ENCODE data around the gene TMEM97.
A peak's percentile ranks its signal among the peaks of the same experiment; 100 is the strongest.

The TMEM97 gene

DNA sequence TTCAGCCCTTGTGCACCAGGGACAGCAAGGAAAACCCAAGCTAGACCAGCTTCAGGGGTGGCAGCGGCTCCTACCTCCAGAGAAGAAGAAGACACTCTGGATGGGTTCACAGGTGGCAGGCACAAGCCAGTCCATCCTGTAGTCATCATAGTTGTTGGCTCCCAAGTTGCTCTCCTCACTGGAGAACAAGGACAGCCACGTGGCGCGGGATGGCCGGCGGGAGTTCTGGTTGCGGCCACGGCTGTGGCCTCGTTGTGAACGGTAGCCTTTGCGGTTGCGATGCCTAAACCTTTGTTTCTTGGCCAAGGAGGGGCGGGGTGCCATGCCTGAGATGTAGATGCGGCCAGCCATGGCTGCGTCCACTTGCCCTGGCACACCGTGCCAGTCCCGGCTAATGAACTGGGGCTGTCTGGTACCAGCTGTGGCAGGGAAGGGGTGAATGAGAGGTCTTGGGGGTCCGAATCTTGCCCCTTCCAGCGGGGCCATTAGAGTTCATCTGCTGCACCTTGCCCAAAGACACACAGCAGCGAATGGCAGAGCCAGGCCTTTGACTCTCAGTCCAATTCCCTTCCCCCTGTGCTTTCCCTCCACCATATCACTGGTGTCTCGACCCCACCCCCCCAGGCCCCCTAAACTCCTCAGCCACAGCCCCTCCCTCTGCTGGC is 48.8 kb downstream of the TMEM97 start:
- no peak for DNase-seq

DNA sequence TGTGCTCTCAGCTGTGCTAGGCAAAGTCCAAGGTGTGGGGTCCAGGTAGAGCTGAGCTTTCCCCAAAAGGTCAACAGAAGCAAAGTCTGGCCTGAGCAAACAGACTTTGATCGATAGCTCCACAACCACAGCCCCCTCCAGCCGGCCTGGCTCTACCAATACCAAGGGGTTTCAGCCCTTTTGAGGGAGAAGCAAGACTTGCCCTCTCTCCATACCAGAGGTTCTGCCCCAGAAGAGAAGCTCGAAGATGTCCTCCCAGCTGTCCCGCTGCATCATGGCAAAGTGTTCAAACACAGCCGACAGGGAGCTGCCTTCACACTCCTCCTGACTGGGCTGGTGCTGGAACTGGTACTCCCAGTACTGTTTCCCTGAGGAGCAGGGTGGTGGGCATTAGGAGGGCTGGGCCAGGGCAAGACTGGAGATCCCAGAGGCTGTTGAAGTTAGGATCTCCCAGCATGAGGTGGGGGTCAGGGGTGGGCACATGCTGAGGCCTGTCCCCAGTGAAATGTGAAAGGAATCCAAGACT is 49.4 kb downstream of the TMEM97 start:
- no peak for DNase-seq

DNA sequence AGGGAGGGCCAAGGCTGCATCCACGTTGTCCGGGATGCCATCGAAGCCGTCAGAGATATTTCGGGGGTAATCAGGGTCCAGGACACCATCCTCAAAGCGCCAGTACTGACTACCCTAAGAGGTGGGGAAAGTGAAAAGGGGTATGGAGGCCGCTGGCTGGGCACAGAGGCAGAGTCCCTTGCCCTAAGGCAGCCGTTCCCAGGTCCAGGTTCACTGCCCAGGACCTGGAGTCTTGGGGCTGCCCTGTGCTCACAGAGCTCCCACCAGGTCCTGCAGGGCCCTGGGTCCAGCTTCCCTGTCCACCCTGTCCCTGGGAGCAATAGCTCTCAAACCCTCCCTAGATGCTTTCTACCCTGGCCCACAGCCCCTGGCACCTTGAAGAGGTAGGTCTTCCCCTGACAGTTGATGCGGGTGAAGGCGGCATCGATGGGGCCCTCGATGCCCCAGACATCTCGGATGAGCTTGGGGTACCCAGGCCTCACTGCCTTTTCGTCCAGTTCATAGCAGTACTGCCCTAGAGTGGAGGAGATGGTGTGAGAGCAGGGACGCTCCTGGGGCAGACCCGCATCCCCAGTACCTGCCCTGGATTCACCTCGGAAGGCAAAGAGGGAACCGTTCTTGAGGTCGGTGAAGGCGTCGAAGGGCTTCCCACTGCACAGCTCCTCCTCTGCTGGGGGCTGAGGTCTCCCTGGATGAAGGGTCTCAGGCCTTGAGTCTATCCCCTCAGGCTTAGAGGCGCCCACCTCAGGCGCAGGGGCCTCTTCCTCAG is 50.1 kb downstream of the TMEM97 start:
- DNase-seq, result no peak

DNA sequence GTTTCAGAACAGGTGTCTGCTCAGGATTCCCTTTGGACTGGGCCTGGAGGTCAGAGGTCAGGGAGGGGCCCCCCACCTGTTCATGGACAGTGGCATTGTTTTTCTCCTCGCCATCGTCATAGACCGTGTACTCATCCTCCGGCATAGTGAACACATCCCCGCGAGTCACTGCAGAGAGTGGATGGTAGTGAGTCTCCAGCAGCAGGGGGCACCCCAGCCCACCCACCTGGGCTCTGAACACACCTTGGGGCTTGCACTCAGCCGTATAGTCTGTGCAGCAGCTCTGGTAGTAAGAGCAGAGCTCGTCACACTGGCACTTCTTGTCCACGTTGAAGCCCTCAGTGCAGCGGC is 50.7 kb downstream of the TMEM97 start:
- no peak for DNase-seq

DNA sequence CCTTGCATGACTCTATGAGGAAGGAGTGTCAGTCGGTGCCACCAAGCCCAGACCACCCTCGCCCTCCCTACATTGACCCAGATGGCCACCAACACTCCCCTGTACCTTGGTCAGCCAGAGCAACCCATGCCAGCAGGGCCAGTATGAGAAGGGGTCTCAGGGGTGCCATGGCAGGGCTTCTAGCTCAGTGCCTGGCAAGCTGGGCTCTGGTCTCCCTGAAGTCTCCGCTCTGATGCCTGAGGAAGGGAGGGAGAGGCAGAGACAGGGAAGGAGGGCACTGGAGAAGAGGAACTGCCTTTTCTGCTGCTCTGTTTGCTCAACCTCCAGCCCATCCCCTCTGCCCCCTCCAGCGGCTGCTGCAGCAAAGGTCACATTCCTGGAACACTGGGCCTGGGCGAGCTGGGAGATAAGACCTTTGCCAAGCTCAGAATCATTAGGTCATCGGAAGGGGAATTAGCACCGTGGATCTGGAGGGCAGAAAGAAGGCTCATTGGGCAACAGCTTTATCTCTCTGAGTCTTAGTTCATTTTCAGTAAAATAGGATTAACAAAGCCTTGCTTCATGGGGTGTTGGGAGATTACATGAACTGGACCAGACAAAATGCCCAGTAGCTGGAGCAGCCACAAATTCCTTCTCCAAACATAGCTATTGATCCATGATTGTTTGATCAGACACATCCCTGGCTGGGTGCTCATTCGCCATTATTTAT is 51.2 kb downstream of the TMEM97 start, which contains the start of gene VTN:
TSS of gene VTN (minus strand) at position 273 of the 709 bp plus-strand sequence. CDS start at position 169, 104 bp downstream.
- DNase-seq, result no peak

DNA sequence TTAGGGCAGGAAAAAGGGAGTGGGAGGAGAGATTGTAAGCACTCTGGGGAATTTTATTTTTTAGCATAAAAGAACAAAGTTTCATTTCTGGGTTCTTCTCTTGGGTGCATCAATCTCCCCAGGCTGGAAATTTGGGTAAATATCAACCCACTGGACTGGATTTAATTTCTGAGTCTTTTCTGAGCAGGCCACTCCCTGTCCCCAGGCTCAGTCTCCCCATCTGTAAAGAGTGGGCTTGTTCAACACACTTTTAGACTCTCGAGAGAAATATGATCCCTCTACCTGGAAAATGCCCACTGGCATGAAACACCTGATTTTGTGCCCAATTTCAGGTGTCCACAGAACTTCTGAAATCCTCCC is 51.7 kb downstream of the TMEM97 start:
- DNase-seq, result no peak

DNA sequence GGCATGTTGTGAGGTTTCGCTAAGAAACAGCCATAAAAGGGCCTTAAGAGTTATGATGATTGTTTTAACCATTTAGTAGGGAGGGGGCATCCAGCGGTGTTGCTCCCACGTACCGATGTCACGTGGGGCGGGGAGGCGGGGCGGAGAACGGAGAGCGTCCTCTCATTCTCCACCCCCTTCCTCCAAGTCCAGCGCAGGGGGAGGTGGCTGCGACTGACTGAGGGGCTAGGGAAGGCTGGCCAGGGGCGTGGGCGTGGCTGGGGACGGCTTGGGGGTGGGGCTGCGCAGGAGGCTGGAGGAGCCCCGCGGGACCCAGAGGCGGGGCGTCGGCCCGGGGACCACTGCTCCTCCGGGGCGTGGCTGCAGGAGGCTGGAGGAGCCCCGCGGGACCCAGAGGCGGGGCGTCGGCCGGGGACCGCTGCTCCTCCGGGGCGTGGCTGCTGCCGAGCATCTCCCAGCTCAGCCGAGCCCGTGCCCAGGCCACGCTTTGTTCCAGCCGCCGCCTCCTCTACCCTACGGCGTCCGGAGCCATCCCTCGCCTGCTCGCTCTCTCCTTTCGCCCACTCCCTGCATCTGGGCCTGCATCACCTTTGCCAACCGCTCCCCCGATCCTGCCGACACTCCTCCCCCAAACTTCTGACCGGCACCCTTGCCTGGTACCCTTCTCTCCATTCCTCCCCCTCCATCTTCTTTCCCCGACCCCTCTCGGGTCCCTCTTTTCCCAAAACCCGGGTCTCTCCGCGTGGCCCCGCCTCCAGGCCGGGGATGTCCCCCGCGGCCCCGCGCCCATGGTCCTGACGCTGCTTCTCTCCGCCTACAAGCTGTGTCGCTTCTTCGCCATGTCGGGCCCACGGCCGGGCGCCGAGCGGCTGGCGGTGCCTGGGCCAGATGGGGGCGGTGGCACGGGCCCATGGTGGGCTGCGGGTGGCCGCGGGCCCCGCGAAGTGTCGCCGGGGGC is 52.5 kb downstream of the TMEM97 start, which contains the start of gene SARM1:
TSS of gene SARM1 (plus strand) at position 450 of the 958 bp plus-strand sequence. CDS start at position 789, 339 bp downstream.
- peak; percentile 72 for DNase-seq

DNA sequence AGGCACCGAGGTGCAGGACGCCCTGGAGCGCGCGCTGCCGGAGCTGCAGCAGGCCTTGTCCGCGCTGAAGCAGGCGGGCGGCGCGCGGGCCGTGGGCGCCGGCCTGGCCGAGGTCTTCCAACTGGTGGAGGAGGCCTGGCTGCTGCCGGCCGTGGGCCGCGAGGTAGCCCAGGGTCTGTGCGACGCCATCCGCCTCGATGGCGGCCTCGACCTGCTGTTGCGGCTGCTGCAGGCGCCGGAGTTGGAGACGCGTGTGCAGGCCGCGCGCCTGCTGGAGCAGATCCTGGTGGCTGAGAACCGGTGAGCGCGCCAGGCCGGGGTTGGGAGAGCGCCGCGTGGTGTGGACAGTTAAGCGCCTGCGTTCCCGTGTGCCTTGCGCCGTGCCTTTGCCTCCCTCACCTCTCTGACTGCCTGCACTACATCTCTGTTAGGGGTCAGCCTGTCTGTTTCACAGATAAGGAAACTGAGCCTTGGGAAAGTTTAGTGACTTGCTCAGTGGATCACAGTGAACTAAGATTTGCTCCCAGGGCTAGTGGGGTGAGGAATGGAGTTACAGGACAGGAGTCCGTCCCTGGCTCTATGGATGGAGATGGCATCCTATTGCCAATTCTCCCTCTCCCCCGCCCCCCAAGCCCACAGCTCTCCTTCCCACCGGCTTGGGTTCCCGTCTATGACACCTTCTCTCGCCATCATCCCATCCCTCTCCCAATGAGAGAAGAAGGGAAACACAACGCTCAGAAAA is 53.4 kb downstream of the TMEM97 start:
- no peak for DNase-seq

DNA sequence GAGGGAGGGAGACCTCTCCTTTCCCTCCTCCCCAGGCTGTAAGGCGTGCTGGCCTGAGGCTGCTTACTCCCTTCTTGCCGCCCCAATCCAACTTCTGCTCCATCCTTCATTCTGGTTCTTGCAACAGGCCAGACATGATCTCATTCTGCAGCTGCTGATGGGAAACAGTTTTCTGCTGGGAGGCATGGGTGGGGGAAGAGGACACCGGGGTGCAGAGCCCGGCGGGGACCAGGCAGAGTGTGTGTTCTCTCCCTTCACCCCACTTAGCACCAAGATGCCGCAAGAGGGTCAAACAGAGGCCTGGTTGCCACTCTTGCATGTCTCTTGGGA is 53.9 kb downstream of the TMEM97 start:
- no peak for DNase-seq

All from effector CD8-positive, alpha-beta T cell (primary cell).